Activated CD4-positive, alpha-beta T cell treated with anti-CD3 and anti-CD28 coated beads, Interleukin-2, amount 10 ng/mL, durations not matched to agents 24 days and 14 days (primary cell): ENCODE data around the gene MAST3. TPM values are rescaled to one million over a fixed set of nuclear protein-coding genes. Genes with fewer than 3 reads are reported as not detected.
A peak's percentile ranks its signal among the peaks of the same experiment; 100 is the strongest.
"Not testable (repeated sequence)": the region's sequence is repeated elsewhere in the genome, so short reads cannot be mapped to it uniquely, and the experiment has no call there.

ENCODE experiments used
- DNase-seq: peaks from one replicate; pipeline ENCODE4 v3.0.0; 2022
- H3K27ac Mint-ChIP-seq: one replicate; pipeline ENCODE4 v1.8.0; 2022; ENCODE audit warnings: mild to moderate bottlenecking, mixed read lengths
- H3K27me3 Mint-ChIP-seq: one replicate; pipeline ENCODE4 v1.8.0; 2022; ENCODE audit warnings: mixed read lengths
- H3K36me3 Mint-ChIP-seq: one replicate; pipeline ENCODE4 v1.8.0; 2022; ENCODE audit warnings: low read depth, mild to moderate bottlenecking, mixed read lengths
- H3K4me1 Mint-ChIP-seq: one replicate; pipeline ENCODE4 v1.8.0; 2021; ENCODE audit warnings: mixed read lengths
- H3K4me3 Mint-ChIP-seq: one replicate; pipeline ENCODE4 v1.8.0; 2022; ENCODE audit warnings: mild to moderate bottlenecking, moderate library complexity, mixed read lengths
- H3K9me3 Mint-ChIP-seq: one replicate; pipeline ENCODE4 v1.8.0; 2021; ENCODE audit warnings: mixed read lengths
- intact Hi-C: fragments of 100-400 bp; cut with micrococcal nuclease; formaldehyde crosslinking; loops from one replicate; pipeline ENCODE4 v1.15.1; 2023
- total RNA-seq: library from RNA; stranded (reverse); gene quantifications from 2 replicates; pipeline ENCODE4 v1.2.3, GENCODE V29; 2022

The MAST3 gene
- total RNA-seq, 1 donor from 2014 or later, result 17.2 TPM

GRCh38 chr19:18157465-18158063 is 60.0 kb downstream of the MAST3 start:
- no peak overlapping the region for H3K27ac Mint-ChIP-seq
- peaks cover 16% of the 10 kb centered on the region for H3K4me1 Mint-ChIP-seq

DNA sequence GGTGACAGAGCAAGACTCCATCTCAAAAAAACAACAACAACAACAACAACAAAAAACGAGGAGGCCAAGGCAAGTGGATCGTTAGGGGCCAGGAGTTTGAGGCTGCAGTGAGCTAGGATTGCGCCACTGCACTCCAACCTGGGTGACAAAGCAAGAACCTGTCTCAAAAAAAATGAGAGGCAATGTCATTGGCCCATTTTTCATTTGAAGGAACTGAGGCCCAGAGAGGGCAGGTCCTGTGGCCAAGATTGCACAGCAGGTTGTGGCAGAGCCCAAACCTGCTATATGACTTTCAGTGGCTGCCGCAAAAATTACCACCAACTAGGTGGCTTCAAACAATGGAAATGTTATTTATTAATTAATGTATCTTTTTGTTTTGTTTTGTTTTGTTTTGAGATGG is 60.9 kb downstream of the MAST3 start:
- H3K27me3 Mint-ChIP-seq, result no peaks in the 10 kb centered on the region
- no peak for DNase-seq
- peaks cover 12% of the 10 kb centered on the region for H3K36me3 Mint-ChIP-seq
- H3K27ac Mint-ChIP-seq, result no peak overlapping the region
- intact Hi-C loops, result no loop called here
- no peak overlapping the region for H3K4me3 Mint-ChIP-seq
- peaks cover 15% of the 10 kb centered on the region for H3K4me1 Mint-ChIP-seq
- no peaks in the 10 kb centered on the region for H3K9me3 Mint-ChIP-seq

More at GRCh38 chr19:18157465-18158063, 60.0 kb downstream of the MAST3 start:
- intact Hi-C loops, result no loop called here
- DNase-seq, result no peak
- Mint-ChIP-seq H3K27me3 (no peaks in the 10 kb centered on the region), H3K9me3 (no peaks in the 10 kb centered on the region), H3K36me3 (peaks cover 9% of the 10 kb centered on the region), H3K4me3 (no peak overlapping the region)

DNA sequence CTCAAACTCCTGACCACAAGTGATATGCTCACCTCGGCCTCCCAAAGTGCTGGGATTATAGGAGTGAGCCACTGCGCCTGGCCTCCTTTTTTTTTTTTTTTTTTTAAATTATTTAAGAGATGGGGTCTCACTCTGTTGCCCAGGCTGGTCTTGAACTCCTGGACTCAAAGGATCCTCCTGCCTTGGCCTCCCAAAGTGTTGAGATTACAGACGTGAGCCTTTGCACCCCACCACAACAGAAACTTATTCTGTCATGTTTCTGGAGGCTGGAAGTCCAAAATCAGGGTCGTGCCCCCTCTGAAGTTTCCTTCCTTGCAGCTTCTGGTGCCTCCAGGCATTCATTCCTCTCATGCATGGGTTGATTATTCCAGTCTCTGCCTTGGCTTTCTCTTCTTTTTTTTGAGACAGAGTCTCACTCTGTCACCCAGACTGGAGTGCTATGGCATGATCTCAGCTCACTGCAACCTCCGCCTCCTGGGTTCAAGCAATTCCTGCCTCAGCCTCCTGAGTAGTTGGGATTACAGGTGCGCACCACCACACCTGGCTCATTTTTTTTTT is 61.6 kb downstream of the MAST3 start:
- DNase-seq, H3K27me3 Mint-ChIP-seq, H3K9me3 Mint-ChIP-seq, intact Hi-C loops, H3K4me3 Mint-ChIP-seq, H3K27ac Mint-ChIP-seq: not testable (repeated sequence)
- Mint-ChIP-seq H3K36me3 (peaks cover 12% of the 10 kb centered on the region), H3K4me1 (peaks cover 11% of the 10 kb centered on the region)

- intact Hi-C loops, result no loop called here
- no peaks in the 10 kb centered on the region for H3K9me3 Mint-ChIP-seq
- peaks cover 11% of the 10 kb centered on the region for H3K36me3 Mint-ChIP-seq
- no peak overlapping the region for H3K27ac Mint-ChIP-seq
- DNase-seq, result no peak
- H3K4me3 Mint-ChIP-seq, result no peak overlapping the region
- peaks cover 6% of the 10 kb centered on the region for H3K4me1 Mint-ChIP-seq
- no peaks in the 10 kb centered on the region for H3K27me3 Mint-ChIP-seq
Observed at GRCh38 chr19:18159810-18160209, 62.2 kb downstream of the MAST3 start.

GRCh38 chr19:18160493-18160970 is 63.0 kb downstream of the MAST3 start:
- peak overlapping the region; percentile 57 for H3K27ac Mint-ChIP-seq
- peak overlapping the region; percentile 68 for H3K4me3 Mint-ChIP-seq
- H3K9me3 Mint-ChIP-seq, result no peaks in the 10 kb centered on the region
- H3K36me3 Mint-ChIP-seq, result peaks cover 11% of the 10 kb centered on the region
- intact Hi-C loops, result no loop called here
- peaks cover 6% of the 10 kb centered on the region for H3K4me1 Mint-ChIP-seq
- DNase-seq, result no peak
- no peaks in the 10 kb centered on the region for H3K27me3 Mint-ChIP-seq

DNA sequence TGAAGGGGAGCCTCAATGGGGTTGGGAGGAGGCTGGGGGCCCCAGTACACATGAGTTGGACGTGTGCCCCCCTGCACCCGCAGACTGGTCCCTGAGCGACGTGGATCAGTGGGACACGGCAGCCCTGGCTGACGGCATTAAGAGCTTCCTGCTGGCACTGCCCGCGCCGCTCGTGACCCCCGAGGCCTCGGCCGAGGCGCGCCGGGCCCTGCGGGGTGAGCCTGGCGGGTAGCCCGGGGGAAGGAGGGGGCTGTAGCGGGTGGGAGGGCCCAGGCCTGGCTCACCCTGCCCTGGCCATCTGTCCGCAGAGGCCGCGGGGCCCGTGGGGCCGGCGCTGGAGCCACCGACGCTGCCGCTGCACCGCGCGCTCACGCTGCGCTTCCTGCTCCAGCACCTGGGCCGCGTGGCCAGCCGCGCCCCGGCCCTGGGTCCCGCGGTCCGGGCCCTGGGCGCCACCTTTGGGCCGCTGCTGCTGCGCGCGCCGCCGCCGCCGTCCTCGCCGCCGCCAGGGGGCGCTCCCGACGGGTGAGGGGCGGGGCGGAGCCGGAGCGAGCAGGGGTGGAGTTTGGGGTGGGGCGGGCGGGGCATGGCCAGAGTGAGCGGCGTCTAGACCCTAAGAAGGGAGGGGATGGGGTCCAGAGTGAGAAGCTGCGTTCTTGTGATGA is 63.5 kb downstream of the MAST3 start:
- Mint-ChIP-seq H3K27me3 (no peaks in the 10 kb centered on the region), H3K36me3 (peaks cover 17% of the 10 kb centered on the region), H3K4me1 (peaks cover 6% of the 10 kb centered on the region), H3K9me3 (no peaks in the 10 kb centered on the region), H3K27ac (peak overlapping the region; percentile 65), H3K4me3 (peak overlapping the region; percentile 68)
- intact Hi-C loops, result loop anchor here (1.0 kb wide), 1 partner anchor 8 kb away; the partner anchor contains the start of gene PIK3R2
- peak; percentile 96 for DNase-seq

- Mint-ChIP-seq H3K27ac (peak overlapping the region; percentile 65), H3K4me1 (peaks cover 4% of the 10 kb centered on the region), H3K27me3 (no peaks in the 10 kb centered on the region), H3K4me3 (peak overlapping the region; percentile 51), H3K9me3 (no peaks in the 10 kb centered on the region), H3K36me3 (peaks cover 15% of the 10 kb centered on the region)
- DNase-seq, result no peak
- intact Hi-C loops, result loop anchor here (1.0 kb wide), 1 partner anchor 8 kb away; the partner anchor contains the start of gene PIK3R2
Observed at GRCh38 chr19:18161636-18162002, 64.0 kb downstream of the MAST3 start.

DNA sequence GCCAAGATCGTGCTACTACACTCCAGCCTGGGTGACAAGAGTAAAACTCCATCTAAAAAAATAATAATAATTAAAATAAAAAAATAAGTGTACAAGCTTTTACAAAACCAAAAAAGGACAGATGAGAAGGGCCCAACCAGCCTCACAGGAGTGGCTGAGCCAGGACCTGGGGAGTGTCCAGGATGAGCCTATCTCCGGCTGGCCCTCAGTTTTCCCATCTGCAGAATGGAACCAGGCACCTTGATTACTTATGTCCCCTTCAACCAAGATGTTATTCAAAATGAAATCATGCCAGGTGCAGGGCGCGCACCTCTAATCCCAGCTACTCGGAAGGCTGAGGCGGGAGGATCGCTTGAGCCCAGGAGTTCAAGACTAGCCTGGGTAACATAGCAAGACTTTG is 66.5 kb downstream of the MAST3 start:
- Mint-ChIP-seq H3K4me1 (peaks cover 6% of the 10 kb centered on the region), H3K27ac (no peak overlapping the region)
- intact Hi-C loops, result no loop called here

DNA sequence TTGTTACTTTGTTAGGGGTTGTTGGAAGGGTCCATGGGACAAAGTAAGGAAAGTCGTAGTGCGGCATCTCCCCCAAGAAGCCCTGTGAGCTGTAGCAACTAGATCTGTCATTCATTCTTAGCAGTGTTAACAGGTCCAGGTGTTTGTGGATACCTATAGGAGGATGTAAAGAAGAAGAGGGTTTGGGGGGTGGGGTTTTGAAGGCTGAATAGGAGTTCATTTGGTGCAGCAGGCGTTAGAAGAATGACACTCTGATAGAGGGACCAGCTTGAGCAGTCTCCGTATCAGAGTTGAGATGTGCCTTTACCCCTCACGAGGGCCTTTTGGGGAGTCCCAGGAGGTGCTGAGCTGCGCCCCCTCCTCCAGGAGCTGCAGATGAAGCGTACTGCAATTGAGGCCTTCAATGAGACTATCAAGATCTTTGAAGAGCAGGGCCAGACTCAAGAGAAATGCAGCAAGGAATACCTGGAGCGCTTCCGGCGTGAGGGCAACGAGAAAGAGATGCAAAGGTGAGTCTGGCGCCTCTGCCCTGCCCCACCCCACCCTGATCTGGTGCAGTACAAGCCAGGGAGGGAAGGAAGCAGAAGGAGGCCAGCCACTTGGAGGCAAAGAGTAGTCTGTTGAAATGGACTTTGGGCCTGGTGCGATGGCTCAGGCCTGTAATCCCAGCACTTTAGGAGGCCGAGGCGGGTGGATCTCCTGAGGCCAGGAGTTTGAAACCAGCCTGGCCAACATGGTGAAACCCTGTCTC is 68.4 kb downstream of the MAST3 start:
- H3K4me3 Mint-ChIP-seq, result no peak overlapping the region
- intact Hi-C loops, result loop anchor here (5.0 kb wide), 1 partner anchor 159 kb away; the partner anchor contains the start of gene ARRDC2
- no peak for DNase-seq
- no peaks in the 10 kb centered on the region for H3K27me3 Mint-ChIP-seq
- peaks cover 2% of the 10 kb centered on the region for H3K4me1 Mint-ChIP-seq
- no peak overlapping the region for H3K27ac Mint-ChIP-seq
- no peaks in the 10 kb centered on the region for H3K9me3 Mint-ChIP-seq
- peaks cover 27% of the 10 kb centered on the region for H3K36me3 Mint-ChIP-seq

More for the DNA sequence above, 66.5 kb downstream of the MAST3 start:
- no peak for DNase-seq
- peaks cover 22% of the 10 kb centered on the region for H3K36me3 Mint-ChIP-seq
- no peaks in the 10 kb centered on the region for H3K27me3 Mint-ChIP-seq
- no peaks in the 10 kb centered on the region for H3K9me3 Mint-ChIP-seq
- H3K4me3 Mint-ChIP-seq, result no peak overlapping the region

- Mint-ChIP-seq H3K4me3 (no peak overlapping the region), H3K4me1 (peaks cover 2% of the 10 kb centered on the region), H3K27me3 (no peaks in the 10 kb centered on the region), H3K36me3 (peaks cover 27% of the 10 kb centered on the region), H3K9me3 (no peaks in the 10 kb centered on the region), H3K27ac (no peak overlapping the region)
- DNase-seq, result no peak
- intact Hi-C loops, result loop anchor here (5.0 kb wide), 1 partner anchor 160 kb away; the partner anchor contains the start of gene ARRDC2
Observed at GRCh38 chr19:18167011-18167410, 69.4 kb downstream of the MAST3 start.

- intact Hi-C loops, result loop anchor here (2.0 to 5.0 kb wide), 2 partner anchors 55 to 161 kb away; partner anchors contain the start of gene ARRDC2
- DNase-seq, result peak; percentile 91
- H3K4me3 Mint-ChIP-seq, result no peak overlapping the region
- peaks cover 27% of the 10 kb centered on the region for H3K36me3 Mint-ChIP-seq
- no peak overlapping the region for H3K27ac Mint-ChIP-seq
- H3K4me1 Mint-ChIP-seq, result peaks cover 6% of the 10 kb centered on the region
- H3K9me3 Mint-ChIP-seq, result no peaks in the 10 kb centered on the region
- H3K27me3 Mint-ChIP-seq, result no peaks in the 10 kb centered on the region
Observed at GRCh38 chr19:18167975-18168645, 70.5 kb downstream of the MAST3 start.

DNA sequence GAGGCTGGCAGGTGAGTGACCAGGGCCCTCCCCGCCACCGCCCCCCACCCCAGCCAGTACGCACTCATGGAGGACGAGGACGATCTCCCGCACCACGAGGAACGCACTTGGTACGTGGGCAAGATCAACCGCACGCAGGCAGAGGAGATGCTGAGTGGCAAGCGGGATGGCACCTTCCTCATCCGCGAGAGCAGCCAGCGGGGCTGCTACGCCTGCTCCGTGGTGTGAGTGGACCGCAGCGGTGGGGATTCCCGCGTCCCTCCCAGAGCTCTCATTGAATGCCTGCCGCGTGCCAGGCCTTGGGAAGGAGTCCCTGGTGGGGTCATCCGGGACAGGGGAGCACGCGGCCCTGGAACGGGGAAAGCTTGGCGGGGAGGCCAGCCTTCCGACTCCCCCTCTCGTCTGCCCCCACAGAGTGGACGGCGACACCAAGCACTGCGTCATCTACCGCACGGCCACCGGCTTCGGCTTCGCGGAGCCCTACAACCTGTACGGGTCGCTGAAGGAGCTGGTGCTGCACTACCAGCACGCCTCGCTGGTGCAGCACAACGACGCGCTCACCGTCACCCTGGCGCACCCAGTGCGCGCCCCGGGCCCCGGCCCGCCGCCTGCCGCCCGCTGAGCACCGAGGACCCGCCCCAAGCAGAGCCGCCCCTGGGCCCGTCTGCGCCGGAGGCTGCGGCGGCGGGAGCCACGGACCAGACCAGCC is 71.2 kb downstream of the MAST3 start:
- intact Hi-C loops, result loop anchor here (2.0 to 5.0 kb wide), 2 partner anchors 56 to 162 kb away; partner anchors contain the start of gene ARRDC2
- H3K27me3 Mint-ChIP-seq, result no peaks in the 10 kb centered on the region
- H3K4me1 Mint-ChIP-seq, result peaks cover 9% of the 10 kb centered on the region
- peaks cover 22% of the 10 kb centered on the region for H3K36me3 Mint-ChIP-seq
- no peak for DNase-seq
- H3K4me3 Mint-ChIP-seq, result no peak overlapping the region
- H3K9me3 Mint-ChIP-seq, result no peaks in the 10 kb centered on the region
- H3K27ac Mint-ChIP-seq, result no peak overlapping the region
